HTR-8/SVneo (cell line): Measurements from ENCODE around the gene SLC7A14.

Experiments
- DNase-seq: peaks from one replicate; pipeline ENCODE4 v3.0.0; 2011; ENCODE audit warnings: low spot score, mixed read lengths; ENCODE audit not compliant: insufficient read length
- FAIRE-seq: peaks from 2 replicates; lab custom pipeline; 2011; peaks lifted over from hg19 to GRCh38; lab: Jason Lieb, UNC

The SLC7A14 gene

DNA sequence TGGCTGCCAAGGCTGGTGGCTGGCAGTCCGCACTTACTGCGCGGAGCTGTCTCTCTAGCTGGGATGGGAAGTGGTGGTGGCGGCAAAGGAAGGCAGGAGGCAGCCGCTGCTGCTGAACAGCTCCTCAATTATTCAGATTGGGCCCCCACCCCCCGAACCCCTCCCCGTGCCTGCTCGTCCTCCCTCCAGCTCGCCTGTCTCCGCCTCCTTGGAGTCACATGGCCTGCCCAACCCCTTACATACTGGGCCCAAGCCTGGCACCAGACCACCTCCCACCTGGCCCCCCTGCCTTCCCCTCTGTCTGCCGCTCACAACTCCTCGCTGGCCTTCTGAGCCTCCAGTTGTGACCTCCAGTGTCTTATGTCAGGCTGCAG, at the start of gene SLC7A14:
Gene SLC7A14, minus strand, starts transcription at position 139 of the 374 bp plus-strand sequence. CDS start 59,139 bp downstream, outside the sequence.
- DNase-seq (peak; percentile 23), FAIRE-seq (no peak)

DNA sequence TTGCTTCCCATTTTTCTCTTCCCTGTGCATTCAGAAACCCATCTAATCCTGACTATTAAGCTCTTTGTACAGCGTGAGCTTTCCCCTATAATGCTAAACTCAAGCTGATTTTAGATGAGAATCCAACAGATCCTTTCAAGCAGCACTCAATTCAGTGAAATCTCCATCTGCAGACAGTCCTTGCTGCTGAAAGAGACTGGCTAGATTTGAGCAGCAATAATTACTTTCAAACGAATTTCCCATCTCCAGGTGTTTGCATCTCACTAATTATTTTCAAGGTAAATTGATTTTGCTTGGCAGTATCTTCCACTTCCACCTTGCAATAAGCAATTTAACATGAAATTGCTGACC, 49.5 kb upstream of the SLC7A14 start:
- DNase-seq = no peak
- FAIRE-seq = no peak

DNA sequence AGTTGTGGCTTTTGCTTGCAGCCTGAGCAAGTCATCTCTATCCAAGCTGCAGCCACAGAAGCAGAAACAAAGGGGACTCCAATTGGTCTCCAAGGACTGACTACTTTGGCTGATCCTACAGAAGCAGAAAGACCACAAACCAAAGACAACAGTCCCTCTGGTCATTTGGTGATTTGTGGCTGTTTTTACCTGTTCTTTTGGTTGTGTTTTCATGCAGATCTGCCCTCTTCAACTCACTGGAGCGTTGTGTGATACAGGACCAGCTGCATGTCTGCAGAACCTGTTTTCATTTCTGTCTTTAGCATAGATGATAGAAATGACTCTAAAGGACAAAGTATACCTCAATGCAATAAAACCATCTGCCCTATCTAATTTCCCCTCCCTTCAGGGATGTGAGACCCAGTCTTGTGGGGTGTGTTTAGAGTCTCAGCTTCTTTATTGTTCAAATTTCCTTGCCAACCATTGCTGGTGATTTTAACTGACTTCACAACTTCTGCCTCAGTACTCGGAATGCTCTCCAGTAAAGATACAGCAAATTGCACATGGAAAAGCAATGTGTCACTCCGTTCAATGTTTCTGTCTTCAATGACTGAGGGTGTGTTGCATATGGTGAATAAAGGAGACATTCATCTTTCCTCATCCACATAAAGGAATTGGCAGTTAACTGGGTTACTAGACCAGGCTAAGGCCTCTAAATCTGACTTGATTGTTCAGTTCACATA, 48.9 kb upstream of the SLC7A14 start:
- DNase-seq (no peak), FAIRE-seq (no peak)

DNA sequence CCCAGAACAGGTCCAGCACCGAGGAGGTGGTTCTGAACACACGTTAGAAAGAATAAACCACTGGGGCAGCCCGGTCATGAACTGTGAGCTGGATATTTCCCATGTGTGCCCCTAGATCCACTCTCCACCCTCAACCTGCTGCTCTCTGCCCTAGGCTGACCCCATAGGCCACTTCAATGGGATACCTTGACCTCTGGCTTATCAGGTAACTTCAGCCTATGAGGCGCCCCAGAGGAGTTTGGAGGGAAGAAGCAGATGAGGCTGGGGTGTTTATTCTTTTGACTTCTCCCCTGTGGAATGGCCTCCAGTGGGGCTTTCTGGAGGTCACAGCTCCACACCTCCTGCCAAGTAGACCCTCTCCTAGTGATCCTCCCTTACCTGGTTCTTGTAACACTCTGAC, 47.7 kb upstream of the SLC7A14 start:
- FAIRE-seq = no peak
- DNase-seq = no peak

DNA sequence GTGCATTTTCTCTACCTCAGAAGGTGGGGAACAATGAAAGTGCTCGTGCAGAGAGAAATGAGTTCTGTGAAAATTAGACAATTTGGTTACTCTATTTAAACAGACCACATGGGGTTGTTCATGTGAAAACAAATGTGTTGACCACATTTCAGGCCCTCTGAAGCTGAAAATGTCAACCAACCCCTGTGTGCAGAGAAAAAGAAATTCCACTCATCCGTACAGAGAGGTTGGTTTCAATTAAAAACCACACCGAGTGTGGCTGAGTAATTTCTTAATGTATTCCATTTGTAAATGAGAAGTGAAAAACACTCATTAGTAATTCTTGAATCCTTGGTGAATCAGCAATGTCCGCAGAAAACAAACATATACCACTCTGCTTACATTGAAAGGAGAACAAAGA, 46.9 kb upstream of the SLC7A14 start:
- DNase-seq (no peak), FAIRE-seq (no peak)

DNA sequence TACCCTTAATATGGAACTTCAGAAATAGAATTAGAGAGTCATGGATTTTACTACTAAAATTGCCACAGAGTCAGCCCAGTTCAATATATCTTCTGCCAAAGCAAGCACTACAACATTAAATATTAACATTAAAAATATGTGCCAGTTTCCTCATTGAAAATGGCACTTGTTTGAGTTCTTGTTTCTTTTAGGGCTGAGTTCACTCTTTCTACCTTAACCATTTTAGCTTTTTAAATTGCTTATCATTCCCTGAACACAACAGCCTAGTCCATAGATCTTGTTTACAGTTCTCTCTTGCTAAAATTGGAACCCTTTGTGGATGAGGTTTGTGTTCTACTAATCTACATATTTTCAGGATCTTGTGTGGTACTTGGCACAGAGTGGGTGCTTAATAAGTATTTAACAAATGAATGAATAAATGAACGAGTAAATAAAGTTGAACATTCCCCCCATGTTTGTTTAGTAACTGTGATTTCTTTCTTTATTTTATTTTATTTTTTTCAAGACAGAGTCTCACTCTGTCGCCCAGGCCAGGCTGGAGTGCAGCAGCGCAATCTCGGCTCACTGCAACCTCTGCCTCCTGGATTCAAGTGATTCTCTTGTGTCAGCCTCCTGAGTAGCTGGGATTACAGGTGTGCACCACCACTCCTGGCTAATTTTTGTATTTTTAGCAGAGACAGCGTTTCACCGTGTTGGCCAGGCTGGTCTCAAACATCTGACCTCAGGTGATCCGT, 46.0 kb upstream of the SLC7A14 start:
- no peak for DNase-seq
- FAIRE-seq = no peak

DNA sequence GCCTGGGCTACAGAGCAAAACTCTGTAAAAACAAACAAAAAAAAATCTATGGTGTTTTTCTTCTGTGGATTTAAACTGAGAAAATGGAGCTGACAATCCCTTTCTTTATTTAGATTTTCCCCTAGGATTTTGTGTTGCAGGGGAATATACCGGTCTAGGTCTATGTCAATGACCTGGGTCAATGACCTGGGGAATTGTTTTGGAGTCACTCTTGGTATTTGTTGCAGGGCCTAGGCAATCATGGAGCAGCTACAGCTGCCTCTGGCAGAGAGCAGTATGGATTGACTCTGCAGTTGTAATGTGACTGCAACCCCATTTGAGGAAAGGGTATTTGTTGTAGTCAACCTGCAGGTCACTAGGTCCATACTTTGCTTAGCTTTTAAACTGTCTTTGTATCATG, 37.6 kb upstream of the SLC7A14 start:
- no peak for FAIRE-seq

DNA sequence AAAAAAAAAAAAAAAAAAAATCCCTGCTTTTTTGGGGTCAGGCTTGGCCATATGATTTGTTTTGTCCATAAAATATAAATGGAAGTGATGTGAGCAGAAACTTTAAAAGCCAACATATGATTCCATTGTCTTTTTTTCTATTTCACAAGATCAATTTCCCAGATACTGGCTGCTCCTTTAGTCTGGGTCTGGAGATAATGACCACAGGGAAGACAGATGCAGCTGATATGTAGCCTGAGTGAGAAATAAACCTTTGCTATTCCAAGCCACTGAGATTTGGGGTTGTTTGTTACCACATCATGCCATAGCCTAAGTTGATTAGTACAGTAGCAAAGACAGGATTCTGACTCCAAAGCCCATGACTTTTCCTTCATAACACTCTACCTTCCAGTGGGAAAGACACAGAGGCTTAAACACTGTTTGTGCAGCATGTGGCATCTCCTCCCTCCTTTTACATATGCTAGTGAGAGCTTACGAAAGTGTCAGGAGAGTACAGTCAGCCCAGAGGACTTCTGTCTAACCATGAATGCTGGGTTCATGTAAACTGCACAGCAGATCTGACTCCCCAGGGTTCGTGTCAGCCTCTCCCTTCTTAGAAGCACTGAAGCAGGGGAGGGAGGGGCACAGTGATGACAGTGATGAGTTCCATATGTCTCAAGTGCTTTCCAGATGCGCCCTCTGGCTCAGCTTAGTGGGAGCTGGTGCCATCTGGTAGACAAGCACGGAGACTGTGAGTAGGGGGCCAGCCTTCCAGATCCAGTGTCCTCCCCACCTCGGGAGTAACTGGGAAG, 36.7 kb upstream of the SLC7A14 start:
- FAIRE-seq (peak; percentile 4), DNase-seq (peak; percentile 76)

More for the DNA sequence above, 37.6 kb upstream of the SLC7A14 start:
- DNase-seq = no peak

DNA sequence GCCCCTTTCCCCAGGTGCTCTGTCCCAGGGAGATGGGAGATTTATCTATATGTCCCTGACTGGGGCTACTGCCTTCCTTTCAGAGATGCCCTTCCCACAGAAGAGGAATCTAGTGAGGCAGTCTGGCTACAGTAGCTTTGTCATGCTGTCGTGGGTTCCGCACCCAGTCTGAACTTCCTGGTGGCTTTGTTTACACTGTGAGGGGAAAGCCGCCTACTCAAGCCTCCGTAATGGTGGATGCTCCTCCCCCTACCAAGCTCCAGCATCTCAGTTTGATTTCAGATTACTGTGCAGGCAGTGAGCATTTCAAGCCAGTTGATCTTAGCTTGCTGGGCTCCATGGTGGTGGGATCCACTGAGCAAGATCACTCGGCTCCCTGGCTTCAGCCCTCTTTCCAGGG, 35.4 kb upstream of the SLC7A14 start:
- no peak for FAIRE-seq

DNA sequence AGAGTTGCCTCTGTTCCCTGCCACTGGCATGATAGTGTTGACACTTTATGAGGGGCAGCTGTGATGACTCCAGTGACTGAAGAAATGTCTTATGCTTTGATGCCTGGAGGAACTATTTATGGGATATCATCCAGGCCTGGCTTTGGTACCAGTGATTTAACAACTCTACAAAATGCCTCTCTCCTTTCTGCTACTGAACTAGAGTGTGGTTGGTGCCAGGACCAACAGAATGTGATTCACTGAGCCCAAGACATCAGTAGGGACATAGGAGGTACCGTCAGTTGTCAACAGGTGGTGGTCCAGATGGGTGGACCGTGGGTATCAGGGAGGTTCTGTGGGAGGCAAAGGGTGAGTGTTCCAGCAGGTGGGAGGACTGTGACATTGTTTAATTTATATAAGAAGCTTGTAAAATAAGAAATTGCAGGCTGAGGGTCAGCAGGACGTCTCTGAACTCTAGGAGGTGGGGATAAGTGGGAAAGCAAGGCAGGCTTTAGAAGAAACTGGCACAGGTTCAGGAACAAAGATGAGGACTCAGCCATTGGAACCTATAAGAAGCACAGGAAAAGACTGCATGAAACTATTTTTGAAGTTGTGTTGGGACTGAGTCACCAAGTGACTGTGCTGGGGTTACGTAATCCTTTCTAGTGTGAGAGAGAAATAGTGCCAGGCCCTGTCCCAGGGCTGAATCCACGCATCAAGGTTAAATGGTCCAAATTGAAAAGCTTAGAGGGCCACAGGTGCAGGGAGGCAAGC, 28.5 kb upstream of the SLC7A14 start:
- DNase-seq (peak; percentile 75), FAIRE-seq (no peak)

More for the DNA sequence above, 35.4 kb upstream of the SLC7A14 start:
- no peak for DNase-seq

DNA sequence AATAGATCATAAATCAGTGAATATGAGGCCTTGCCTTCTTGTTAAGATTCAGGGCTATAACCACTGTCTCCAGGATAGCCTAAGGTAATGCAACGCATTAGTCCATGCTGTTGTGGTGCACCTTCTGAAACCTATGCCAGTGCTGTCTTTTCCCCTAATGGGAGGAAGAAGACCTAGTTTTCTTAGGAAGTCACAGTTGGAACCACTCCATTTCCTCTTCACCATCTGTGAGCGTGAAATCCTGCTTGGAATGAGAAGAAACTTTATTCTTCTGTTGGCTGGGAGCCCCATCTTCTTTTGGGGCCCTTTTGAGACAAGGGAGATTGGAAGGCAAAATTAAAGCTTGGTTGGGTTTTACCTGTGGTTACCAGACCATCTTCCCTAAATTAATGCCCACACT, 25.9 kb upstream of the SLC7A14 start:
- FAIRE-seq = no peak
- no peak for DNase-seq

DNA sequence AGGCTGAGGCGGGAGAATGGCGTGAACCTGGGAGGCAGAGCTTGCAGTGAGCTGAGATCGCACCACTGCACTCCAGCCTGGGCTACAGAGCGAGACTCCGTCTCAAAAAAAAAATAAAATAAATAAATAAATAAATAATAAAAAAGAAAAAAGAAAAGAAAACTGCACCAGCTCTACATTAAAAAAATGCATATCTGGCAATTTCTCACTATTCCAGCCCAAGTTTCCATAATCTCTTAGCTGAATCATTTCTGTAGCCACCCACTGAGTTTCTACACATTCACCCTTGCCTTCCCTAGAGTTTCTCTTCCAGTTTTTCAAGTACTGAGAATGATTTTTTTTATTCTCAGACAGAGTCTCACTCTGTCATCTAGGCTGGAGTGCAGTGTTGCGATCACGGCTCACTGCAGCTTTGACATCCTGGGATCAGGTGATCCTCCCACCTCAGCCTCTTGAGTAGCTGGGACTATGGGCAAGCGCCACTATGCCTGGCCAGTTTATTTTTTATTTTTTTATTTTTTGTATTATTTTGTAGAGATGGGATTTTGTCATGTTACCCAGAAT, 24.5 kb upstream of the SLC7A14 start:
- DNase-seq (no peak), FAIRE-seq (no peak)

DNA sequence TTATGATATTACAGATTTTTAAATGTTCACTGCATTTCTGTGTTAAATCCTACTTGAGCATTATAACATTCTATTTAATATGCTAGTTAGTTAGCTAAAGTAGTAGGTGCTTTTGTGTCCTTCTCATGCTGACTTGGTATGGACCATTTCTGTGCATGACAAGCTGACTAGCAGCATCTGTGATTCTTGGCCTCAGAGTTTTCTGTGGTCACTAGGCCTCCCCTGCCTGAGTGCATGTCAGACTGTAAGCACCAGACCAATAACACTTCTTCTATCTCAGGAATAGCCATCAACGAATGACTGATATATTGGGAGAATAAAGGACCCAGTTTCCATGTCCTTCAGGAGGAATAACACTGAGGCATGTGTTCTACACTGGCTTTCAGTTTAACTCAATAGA, 22.6 kb upstream of the SLC7A14 start:
- FAIRE-seq (no peak), DNase-seq (no peak)

DNA sequence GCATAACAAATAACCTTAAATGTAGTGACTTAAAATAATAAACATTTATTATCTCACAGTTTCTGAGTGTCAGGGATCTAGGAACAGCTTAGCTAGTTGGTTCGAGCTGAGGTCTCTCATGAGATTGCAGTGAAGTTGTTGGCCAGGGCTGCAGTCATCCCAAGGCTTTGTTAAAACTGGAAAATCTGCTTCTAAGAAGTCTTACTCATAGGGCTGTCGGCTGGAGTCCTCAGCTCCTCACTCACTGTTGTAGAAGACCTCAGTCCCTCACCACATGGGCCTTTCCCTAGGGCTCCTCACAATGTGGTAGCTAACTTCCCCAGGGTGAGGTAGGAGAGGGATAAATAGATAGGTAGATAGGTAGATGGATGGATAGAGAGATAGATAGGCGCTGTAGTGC, 20.8 kb upstream of the SLC7A14 start:
- no peak for FAIRE-seq
- DNase-seq = no peak

DNA sequence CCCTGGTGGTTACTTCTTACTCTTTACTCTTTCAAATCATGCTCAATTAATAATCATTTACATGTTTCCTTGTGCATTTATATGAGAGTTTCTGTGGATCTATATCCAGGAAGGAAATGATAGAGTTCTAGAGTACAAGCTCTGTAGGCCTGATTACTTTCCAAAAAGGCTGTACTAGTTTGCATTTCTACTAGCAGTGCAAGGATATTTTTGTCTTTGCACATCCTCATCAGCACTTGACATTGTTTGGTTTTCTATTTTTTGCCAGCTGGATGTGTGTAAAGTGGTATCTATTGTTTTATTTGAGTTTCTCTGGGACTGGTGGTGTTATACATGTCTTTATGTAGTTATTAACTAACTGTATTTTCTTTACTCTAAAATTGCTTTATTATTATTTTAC, 19.6 kb upstream of the SLC7A14 start:
- DNase-seq (no peak), FAIRE-seq (no peak)

DNA sequence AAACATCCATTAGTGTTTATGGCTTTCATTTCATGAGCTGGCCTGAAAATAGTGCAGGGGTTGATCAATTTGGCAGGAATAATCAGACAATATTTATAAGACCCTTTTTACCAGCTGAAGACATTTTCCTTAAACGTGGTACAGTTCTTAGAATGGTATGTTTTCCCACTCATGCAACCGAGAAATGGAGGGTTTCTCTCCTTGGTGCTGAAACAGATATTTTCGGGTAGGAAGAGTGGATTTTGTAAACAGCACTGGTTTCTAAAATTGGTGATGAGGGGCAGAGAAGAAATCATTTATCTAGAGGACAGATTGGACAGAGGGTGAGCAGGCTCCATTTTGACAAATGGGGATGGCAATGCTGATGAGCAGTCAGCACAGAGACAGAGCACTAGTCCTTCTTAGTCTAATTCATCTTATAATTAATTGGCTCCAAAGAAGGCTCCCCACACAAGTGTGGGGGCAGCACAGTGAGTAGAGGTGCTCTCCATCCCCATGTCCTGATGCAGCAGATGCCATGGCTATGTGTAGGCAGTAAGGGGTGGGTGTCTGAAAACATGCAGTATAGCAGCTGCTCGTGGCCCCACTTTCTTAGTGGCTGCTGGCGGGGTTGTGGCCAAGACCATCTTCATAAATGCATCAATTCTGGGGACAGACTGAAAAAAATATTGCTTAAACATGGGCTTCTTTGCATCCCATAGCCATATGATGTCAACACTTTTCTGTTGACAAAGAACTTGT, 18.1 kb upstream of the SLC7A14 start:
- FAIRE-seq = no peak
- DNase-seq = peak; percentile 4

DNA sequence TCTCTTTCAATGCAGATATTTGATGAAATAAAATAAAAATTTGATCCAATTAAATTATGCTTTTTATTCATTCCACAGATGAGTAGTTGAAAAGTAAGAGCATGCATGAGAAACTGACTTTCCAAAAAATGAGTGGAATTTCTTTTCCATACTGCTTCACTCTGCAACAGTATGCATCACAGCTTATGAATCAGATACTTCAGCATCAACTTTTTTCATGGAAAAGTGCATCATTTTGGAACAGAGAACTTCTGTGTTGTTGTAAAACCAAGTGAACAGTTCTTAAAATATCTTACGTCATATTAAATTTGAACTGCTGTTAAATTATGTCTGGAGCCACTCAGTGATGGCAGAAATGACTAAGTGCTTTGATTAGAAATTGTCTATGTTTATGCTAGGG, 16.7 kb upstream of the SLC7A14 start:
- FAIRE-seq (no peak), DNase-seq (no peak)

DNA sequence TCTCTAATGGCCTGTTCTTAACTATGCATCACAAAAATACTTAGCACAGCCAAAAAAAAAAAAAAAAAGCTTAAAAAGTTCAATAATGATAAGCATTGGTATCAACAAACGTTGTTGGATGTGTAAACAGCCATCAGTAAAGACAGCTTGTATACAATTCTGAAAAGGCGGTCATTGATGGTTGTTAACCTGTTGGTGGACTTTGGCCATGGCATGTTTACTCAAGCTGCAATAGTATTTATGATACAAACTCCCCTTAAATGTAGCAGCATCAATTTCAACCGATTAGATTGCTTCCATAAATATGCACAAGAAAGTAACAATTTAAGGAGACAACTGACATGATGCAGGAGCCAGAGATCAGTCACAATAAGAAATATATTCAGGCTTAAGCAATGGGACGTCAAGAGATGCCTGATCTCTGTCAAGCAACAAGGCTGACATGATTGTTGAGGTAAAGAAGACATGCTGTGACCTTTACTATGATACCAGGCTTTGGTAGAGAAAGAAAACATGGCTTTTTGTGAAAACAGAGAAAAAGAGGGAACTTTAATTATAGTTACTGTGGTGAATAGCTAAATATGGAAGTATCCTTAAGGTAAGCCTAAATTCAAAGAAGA, 14.2 kb upstream of the SLC7A14 start:
- DNase-seq (no peak), FAIRE-seq (no peak)

DNA sequence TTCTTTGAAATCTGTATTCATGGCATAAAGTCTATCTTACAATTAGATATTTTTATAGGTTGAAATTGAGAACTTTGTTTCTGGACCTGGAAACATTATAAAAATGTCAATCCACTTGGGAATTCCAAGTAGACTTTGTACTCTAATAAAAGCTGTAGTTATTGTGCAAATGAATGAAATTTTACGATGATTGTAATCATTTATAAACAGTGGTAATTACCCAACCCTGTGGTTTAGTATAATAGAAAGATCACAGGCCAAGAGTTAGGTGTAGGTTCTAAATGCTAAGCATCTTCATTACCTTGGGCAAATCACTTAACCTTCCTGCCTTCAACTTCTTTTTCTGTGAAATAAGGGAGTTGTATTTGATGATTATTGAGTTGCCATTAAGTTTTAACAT, 13.2 kb upstream of the SLC7A14 start:
- DNase-seq = no peak
- no peak for FAIRE-seq
